Skeletal muscle tissue (tissue), 4 donors: Measurements from ENCODE around the gene CDC42SE1. TPM values are rescaled to one million over a fixed set of nuclear protein-coding genes. Genes with fewer than 3 reads are reported as not detected.
"Not testable (repeated sequence)": the region's sequence is repeated elsewhere in the genome, so short reads cannot be mapped to it uniquely, and the experiment has no call there.

Experiments
- H3K27ac ChIP-seq: one replicate; pipeline ENCODE4 v1.7.0; 2013; ENCODE audit warnings: mild to moderate bottlenecking, low read depth, low read length, inconsistent platforms
- H3K27me3 ChIP-seq, 3 donors: one replicate each; pipeline ENCODE4 v1.7.0; 2013; ENCODE audit warnings: low read length in 3 of 3; ENCODE audit not compliant: control insufficient read depth in 3 of 3, insufficient read depth in 3 of 3
- H3K36me3 ChIP-seq, 3 donors: one replicate each; pipeline ENCODE4 v1.7.0; 2013; ENCODE audit warnings: low read length in 3 of 3; ENCODE audit not compliant: control insufficient read depth in 3 of 3, insufficient read depth in 3 of 3
- H3K4me1 ChIP-seq, 3 donors: one replicate each; pipeline ENCODE4 v1.7.0; 2013; ENCODE audit warnings: low read length in 3 of 3, mild to moderate bottlenecking in 3 of 3; ENCODE audit not compliant: control insufficient read depth in 3 of 3, insufficient read depth in 3 of 3
- H3K4me3 ChIP-seq, 3 donors: one replicate each; pipeline ENCODE4 v1.7.0; 2013; ENCODE audit warnings: low read length in 3 of 3
- H3K9ac ChIP-seq, 3 donors: one replicate each; pipeline ENCODE4 v1.7.0; 2013; ENCODE audit warnings: low read length in 3 of 3, mild to moderate bottlenecking in 3 of 3, moderate library complexity in 2 of 3, low read depth in 1 of 3
- H3K9me3 ChIP-seq, 3 donors: one replicate each; pipeline ENCODE4 v1.7.0; 2013; ENCODE audit warnings: low read length in 3 of 3; ENCODE audit not compliant: control insufficient read depth in 3 of 3
- total RNA-seq: library from RNA; depleted of rRNA; stranded (reverse); fragments of >200 nt; gene quantifications from one replicate; pipeline ENCODE4 v1.2.3, GENCODE V29; 2014
- donor health status: Osteomylitis.

The CDC42SE1 gene
- total RNA-seq, result 27.1 TPM

GRCh38 chr1:151059109-151060006 lies at the start of gene CDC42SE1:
TSS of gene CDC42SE1 (minus strand) at chr1:151059622. CDS start at chr1:151055730, 3,892 bp downstream.
- H3K9ac ChIP-seq, result peak within 1 kb of the TSS; percentile 90 to 96 (median 90)
- peak within 1 kb of the TSS; percentile 93 for H3K27ac ChIP-seq
- H3K4me1 ChIP-seq, result peaks cover 29 to 42% (median 42%) of the 10 kb centered on the region in 3 donors
- peak within 1 kb of the TSS; percentile 93 to 98 (median 94) for H3K4me3 ChIP-seq
- no peaks in the 10 kb centered on the region for H3K9me3 ChIP-seq
- H3K27me3 ChIP-seq, result no peaks in the 10 kb centered on the region
- peaks cover 13 to 27% (median 17%) of the 10 kb centered on the region in 3 donors for H3K36me3 ChIP-seq

DNA sequence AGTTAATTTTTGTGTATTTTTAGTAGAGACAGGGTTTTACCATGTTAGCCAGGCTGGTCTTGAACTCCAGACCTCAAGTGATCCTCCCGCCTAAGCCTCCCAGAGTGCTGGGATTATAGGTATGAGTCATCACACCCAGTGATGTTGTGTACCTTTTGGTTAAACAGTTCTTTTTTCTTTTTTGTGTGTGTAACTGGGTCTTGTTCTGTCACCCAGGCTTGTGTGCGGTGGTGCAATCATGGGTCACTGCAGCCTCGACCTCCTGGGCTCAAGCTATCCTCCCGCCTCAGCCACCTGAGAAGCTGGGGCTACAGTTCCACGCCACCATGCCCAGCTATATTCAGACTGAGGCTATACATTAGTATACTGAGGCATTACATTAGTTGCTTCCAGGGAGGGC lies 48.9 kb upstream of the CDC42SE1 start:
- no peaks in the 10 kb centered on the region for H3K27me3 ChIP-seq
- H3K27ac ChIP-seq, result no peak overlapping the region
- no peak overlapping the region for H3K9ac ChIP-seq
- H3K4me3 ChIP-seq, result no peak overlapping the region
- H3K36me3 ChIP-seq, result peaks cover 9 to 18% (median 12%) of the 10 kb centered on the region in 3 donors
- no peaks in the 10 kb centered on the region for H3K4me1 ChIP-seq
- no peaks in the 10 kb centered on the region for H3K9me3 ChIP-seq

GRCh38 chr1:151106894-151107293 lies 47.5 kb upstream of the CDC42SE1 start:
- no peaks in the 10 kb centered on the region for H3K9me3 ChIP-seq
- no peak overlapping the region for H3K9ac ChIP-seq
- no peak overlapping the region for H3K4me3 ChIP-seq
- H3K4me1 ChIP-seq, result no peaks in the 10 kb centered on the region
- no peak overlapping the region for H3K27ac ChIP-seq
- H3K36me3 ChIP-seq, result peaks cover 10 to 18% (median 12%) of the 10 kb centered on the region in 3 donors
- no peaks in the 10 kb centered on the region for H3K27me3 ChIP-seq

- Histone ChIP-seq H3K27me3 (no peaks in the 10 kb centered on the region), H3K9me3 (no peaks in the 10 kb centered on the region), H3K9ac (no peak overlapping the region), H3K36me3 (peaks cover 10 to 18% (median 12%) of the 10 kb centered on the region in 3 donors), H3K4me3 (no peak overlapping the region), H3K27ac (no peak overlapping the region), H3K4me1 (no peaks in the 10 kb centered on the region)
These were observed 45.2 kb upstream of the CDC42SE1 start for GRCh38 chr1:151104630-151105029.

GRCh38 chr1:151098126-151098525 lies 38.7 kb upstream of the CDC42SE1 start:
- H3K9ac ChIP-seq, result no peak overlapping the region
- H3K27me3 ChIP-seq, result no peaks in the 10 kb centered on the region
- no peaks in the 10 kb centered on the region for H3K4me1 ChIP-seq
- H3K4me3 ChIP-seq, result no peak overlapping the region
- H3K36me3 ChIP-seq, result peaks cover 0 to 8% (median 3%) of the 10 kb centered on the region in 3 donors
- H3K27ac ChIP-seq, result no peak overlapping the region
- H3K9me3 ChIP-seq, result no peaks in the 10 kb centered on the region

DNA sequence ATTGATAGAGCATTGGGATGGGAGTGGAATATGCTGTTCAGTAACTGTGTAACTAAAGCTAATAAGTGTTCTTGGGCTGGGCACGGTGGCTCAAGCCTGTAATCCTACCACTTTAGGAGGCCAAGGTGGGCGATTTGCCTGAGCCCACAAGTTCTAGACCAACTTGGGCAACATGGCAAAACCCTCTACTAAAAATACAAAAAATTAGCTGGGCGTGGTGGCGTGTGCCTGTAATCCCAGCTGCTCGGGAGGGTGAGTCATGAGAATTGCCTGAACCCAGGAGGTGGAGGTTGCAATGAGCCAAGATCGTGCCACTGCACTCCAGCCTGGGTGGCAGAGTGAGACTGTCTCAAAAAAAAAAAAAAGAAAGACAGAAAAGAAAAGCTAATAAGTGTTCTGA lies 38.0 kb upstream of the CDC42SE1 start:
- H3K9me3 ChIP-seq, H3K27me3 ChIP-seq, H3K36me3 ChIP-seq, H3K4me3 ChIP-seq, H3K27ac ChIP-seq, H3K9ac ChIP-seq, H3K4me1 ChIP-seq: not testable (repeated sequence)

DNA sequence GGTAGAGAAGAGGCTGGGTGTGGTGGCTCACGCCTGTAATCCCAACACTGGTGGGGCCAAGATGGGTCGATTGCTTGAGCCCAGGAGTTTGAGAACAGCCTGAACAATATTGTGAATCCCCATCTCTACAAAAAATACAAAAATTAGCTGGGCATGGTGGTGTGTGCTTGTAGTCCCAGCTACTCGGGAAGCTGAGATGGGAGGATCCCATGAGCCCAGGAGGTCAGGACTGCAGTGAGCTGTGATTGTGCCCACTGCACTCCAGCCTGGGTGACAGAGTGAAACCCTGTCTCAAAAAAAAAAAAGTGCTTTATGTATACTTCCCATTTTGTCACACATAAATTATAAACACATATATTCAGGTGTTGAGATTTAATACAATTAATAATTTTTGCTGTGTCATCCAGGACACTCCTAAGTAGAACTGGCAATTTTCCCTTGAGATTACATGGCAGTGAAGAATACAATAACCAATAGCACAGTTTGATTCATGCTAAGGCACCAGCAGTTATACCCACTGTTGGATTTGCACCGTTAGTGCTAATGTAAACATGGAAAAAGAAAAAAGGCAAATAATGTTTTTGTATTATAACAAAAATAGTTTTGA lies 26.6 kb upstream of the CDC42SE1 start:
- no peaks in the 10 kb centered on the region for H3K9me3 ChIP-seq
- H3K4me3 ChIP-seq, result no peak overlapping the region
- H3K36me3 ChIP-seq, result peaks cover 0 to 5% (median 0%) of the 10 kb centered on the region in 3 donors
- no peaks in the 10 kb centered on the region for H3K27me3 ChIP-seq
- no peak overlapping the region for H3K9ac ChIP-seq
- no peaks in the 10 kb centered on the region for H3K4me1 ChIP-seq
- no peak overlapping the region for H3K27ac ChIP-seq

DNA sequence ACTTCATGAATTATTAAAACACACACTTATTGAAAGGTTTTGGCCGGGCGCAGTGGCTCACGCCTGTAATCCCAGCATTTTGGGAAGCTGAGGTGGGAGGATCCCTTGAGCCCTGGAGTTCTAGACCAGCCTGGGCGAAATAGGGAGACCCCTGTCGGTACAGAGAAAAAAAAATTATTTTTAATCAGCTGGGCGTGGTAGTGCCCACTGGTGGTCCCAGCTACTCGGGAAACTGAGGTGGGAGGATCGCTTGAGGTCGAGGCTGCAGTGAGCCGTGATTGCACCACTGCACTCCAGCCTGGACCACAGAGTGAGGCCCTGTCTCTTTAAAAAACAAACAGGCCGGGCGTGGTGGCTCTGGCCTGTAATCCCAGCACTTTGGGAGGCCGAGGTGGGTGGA lies 12.8 kb upstream of the CDC42SE1 start:
- Histone ChIP-seq H3K9me3 (no peaks in the 10 kb centered on the region), H3K4me1 (peaks cover 4 to 16% (median 10%) of the 10 kb centered on the region in 3 donors), H3K4me3 (no peak overlapping the region), H3K27me3 (no peaks in the 10 kb centered on the region), H3K27ac (peak overlapping the region; percentile 95), H3K36me3 (peaks cover 0 to 4% (median 4%) of the 10 kb centered on the region in 3 donors), H3K9ac (no peak overlapping the region)

GRCh38 chr1:151070474-151071276 lies 11.3 kb upstream of the CDC42SE1 start, which contains the start of gene GABPB2:
TSS of gene GABPB2 (plus strand) at chr1:151070761. CDS start at chr1:151088190, 17,429 bp downstream.
- Histone ChIP-seq H3K4me1 (peaks cover 4 to 16% (median 10%) of the 10 kb centered on the region in 3 donors), H3K27me3 (no peaks in the 10 kb centered on the region), H3K27ac (peak within 1 kb of the TSS; percentile 95), H3K36me3 (peaks cover 0 to 4% (median 4%) of the 10 kb centered on the region in 3 donors), H3K9ac (peak within 1 kb of the TSS; percentile 87 to 98 (median 97)), H3K4me3 (peak within 1 kb of the TSS; percentile 96 to 97 (median 96)), H3K9me3 (no peaks in the 10 kb centered on the region)
